ENCODE data around the gene CDC42BPA.

DNA sequence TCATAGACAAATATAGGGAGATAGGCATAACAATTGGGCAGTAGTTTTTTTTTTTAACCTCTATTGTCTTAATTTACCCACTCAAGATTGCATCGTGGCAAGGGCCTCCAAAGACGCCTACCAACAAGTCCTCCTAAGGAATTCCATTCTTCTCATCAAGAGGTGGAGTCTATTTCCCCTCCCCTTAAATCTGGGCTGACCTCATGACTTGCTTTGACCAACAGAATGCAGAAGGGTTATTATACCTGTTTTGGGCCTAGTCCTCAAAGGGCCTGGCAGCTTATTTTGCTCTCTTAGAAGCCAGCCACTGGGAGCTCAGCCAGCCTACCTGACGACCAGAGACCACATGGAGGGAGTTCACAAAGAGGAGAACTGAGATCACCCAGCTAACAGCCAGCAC is 285.9 kb downstream of the CDC42BPA start:
- TF ChIP-seq EZH2phosphoT487 (IDR thresholded peaks at IDR 0.05; ENCODE audit: insufficient read depth, low read depth) (no peak), EZH2 (IDR thresholded peaks at IDR 0.05; ENCODE audit: insufficient read depth, poor library complexity, severe bottlenecking) (no peak)

Data from GM23248 (cell line).